HG03521 (cell line): ENCODE measurements around the gene PAPSS1.
"Not testable (repeated sequence)": the region's sequence is repeated elsewhere in the genome, so short reads cannot be mapped to it uniquely, and the experiment has no call there.

ENCODE experiments used
- ATAC-seq: cut with Tn5 transposase; IDR thresholded peaks from one replicate; pipeline ENCODE4 v1.9.1; 2021; ENCODE audit warnings: mild to moderate bottlenecking, moderate library complexity; ENCODE audit not compliant: unreplicated experiment

Gene PAPSS1

GRCh38 chr4:107719922-107720722, at the start of gene PAPSS1:
Gene PAPSS1, minus strand, starts transcription at chr4:107720234. Its CDS starts 55 bp downstream, at chr4:107720179.
- peak; percentile 85 for ATAC-seq

- ATAC-seq: no peak
These were observed 40.4 kb upstream of the PAPSS1 start for GRCh38 chr4:107760281-107760947.

DNA sequence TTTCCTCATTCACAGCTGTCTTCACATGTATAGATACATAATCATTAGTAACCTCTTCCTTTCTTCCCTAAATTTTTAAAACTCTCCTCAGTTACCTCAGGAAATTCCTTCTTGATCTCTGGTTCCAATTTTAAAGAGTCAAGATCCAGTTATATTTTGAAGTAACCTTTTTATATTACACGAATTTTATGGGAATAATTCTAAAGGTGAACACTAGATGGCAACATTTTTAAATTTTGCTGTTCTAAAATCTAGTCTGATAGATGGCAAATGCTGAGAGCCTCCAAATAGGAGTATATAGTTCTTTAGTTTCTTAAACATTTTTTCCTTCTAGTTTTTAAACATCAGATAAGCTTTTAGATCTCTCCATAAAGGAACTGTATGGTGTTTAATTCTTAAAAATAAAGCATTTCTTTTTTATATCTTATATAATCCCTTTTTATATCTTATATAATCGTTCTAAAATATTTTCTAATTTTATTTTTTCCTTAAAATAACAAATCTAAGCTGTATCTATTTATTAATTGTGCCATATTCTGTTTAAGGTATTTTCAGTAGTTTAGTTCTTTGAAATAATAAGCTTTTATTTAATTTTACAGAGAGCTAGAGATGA, 37.9 kb upstream of the PAPSS1 start:
- ATAC-seq: no peak

- ATAC-seq: no peak
These were observed 37.2 kb upstream of the PAPSS1 start for GRCh38 chr4:107757283-107757682.

GRCh38 chr4:107755841-107756356, 35.9 kb upstream of the PAPSS1 start:
- ATAC-seq: no peak

DNA sequence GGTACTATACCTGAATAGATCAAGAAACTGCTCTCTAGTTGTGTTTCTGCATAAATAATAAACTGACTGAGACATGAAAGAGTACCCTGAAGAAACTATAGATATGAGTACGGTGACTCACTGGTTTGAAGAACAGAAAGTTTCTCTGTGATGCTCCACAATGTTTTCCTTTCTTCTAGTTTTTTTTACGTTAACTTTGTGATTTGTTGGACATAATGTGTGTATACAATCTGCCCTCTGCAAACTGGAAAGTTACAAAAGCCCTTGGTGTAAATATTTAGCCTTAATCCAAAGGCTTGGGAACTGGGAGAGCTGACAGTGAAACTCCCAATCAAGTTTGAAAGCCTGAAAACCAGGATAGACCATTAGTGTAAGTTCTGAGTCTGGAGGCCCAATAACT, 31.6 kb upstream of the PAPSS1 start:
- no peak for ATAC-seq

DNA sequence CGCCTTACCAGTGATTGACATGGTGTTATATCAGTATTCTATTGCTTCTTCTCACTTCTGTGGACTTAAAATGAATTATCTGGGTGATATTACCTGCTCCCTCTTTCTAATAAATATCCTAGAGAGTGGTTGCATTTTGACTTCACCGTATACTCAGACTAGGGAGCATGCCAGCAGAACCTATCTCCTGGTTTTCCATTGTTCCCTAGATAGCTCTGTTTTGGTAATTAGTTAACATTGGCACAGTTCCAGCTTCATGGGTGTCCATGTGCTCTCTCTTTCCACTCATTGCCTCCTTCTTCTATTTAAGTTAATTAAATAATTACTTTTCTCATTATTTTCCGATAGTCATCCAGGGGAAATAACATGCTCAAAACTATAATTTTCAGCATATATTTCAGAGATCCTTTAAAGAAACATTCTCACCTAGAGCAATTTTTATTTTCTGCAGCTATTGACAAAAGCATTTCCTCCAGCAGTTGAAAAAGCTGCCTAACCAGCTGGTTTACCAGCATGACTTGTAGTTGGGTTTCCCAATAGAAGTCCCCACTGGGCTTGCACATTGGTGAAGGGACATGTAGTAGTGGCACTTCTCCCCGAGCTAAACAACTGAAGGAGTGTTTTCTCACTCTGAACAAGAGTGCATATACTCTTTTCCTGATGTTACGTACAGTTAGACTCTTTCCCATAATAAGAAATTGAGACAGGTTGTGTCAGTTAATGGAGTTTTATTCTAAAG, 27.9 kb upstream of the PAPSS1 start:
- ATAC-seq: no peak

DNA sequence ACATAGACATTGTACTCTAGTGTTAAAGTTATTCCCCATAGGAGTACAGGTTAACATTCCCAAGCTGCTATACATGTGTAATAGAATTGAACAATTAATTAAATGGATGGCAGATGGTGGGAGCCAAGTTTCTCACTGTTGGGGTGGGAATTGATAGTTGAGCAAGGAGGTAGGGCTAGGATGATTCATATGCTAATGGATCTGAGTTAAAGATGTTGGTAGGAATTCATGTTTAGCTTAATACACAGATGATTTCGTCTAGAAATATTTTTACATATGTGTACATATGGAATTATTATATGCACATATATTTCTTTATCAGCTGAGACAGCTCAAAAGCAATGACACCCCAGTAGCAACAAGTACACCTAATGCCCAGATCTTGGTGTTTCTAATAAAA, 26.1 kb upstream of the PAPSS1 start:
- no peak for ATAC-seq

DNA sequence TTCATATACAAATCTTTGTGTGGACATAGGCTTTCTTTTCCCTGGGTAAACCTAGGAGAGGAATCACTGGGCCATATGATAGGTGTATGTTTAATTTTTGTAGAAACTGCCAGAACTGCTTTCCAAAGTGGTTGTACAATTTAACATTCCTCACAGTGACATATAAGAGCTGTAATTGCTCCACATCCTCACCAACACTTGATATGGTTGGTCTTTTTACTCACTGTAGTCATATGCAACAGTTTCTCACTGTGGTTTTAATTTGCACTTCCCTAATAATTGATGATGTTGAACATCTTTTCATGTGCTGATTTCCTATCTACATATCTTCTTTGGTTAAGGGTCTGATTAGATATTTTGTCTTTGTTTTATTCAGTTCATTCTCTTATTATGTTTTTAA, 24.5 kb upstream of the PAPSS1 start:
- no peak for ATAC-seq

DNA sequence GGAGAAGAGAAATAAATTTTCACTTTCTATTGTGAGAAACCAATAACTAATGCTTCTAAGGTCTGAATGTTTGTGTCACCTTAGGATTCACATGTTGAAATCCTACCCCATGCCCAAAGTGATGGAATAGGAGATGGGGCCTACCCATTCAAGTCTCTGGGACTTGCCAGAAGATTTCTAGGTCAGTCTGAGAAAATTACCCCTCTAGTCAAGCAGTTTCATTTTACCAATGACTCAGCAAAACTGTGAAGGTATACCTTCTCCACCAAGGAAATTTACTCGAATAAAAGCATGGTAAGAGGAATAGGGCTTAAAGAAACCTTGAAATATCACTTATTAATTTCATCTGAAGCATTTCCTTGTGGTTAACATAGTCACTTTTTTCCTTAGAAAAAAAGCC, 23.5 kb upstream of the PAPSS1 start:
- ATAC-seq: no peak

DNA sequence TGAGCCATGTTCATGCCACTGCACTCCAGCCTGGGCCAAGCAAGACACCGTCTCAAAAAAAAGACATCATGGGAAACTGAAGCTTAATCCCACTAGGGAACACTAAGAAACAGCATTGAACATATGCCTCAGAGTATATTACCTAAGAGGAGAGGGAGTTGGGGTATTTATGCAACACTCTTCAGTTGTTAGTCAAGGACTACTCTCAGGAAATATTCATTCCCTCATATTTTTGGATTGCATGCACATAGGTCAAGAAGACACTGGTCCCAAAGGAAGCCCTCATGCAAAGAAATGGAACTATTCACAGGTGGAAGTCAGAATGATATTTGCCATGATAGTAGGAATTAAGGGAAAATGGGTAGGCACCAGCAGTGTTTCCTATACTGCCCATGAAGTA, 22.8 kb upstream of the PAPSS1 start:
- no peak for ATAC-seq

GRCh38 chr4:107742196-107742595, 22.2 kb upstream of the PAPSS1 start:
- no peak for ATAC-seq

DNA sequence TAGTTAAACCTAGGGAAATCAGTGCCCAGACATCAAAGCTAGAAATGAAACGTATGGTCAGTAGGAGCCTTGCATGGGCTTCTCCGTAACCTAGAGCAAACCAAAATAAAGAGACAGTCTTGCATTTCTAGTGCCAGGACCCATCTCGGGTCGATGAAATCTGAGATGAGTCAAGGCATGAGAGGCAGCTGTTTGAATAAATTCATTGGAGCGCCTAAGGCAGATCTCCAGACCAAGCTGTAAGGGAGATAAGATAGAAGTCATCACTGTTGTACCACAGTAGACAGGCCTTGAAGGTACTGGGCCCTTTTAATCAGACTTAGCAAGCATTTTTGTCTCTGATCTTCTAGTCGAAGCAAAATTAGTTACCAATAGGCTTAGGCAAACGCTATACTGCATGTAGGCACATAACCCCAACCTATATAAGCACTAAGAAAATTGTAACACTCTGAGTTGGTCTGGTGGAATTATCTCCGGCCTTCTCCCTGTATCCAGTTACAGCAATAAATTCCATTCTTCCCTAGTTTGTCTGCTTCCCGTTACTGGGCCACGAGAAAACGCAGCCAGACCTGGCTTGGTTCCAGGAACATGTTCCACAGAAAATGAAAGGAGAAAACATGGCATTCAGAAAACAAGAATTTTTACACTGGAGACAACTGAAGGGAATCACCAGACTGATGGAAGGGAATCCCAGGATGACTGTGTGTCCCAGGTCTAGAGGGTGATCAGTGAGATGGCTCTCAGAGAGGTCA, 21.1 kb upstream of the PAPSS1 start:
- no peak for ATAC-seq

- no peak for ATAC-seq
These were observed 20.3 kb upstream of the PAPSS1 start for GRCh38 chr4:107740381-107740780.

GRCh38 chr4:107737450-107737849, 17.4 kb upstream of the PAPSS1 start:
- ATAC-seq: no peak

GRCh38 chr4:107736924-107737448, 17.0 kb upstream of the PAPSS1 start:
- no peak for ATAC-seq

GRCh38 chr4:107736037-107736436, 16.0 kb upstream of the PAPSS1 start:
- ATAC-seq: no peak

GRCh38 chr4:107734120-107734519, 14.1 kb upstream of the PAPSS1 start:
- ATAC-seq: no peak

GRCh38 chr4:107733431-107733925, 13.4 kb upstream of the PAPSS1 start:
- no peak for ATAC-seq

DNA sequence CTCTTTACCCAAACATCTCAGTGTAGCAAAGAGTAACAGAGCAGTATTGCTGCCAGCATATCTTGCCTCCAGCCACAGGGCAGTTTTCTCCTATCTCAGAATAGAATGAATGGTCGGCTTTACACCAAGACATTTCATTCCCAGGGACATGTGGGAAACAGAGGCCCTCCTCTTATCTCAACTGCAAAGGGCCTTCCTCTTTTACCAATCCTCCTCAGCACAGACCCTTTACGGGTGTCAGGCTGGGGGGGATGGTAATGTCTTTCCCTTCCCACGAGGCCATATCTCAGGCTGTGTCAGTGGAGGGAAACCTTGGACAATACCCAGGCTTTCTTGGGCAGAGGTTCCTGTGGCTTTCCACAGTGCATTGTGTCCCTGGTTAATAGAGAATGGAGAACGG, 9.0 kb upstream of the PAPSS1 start:
- not testable (repeated sequence) for ATAC-seq
